B cell (primary cell): Measurements from ENCODE around the gene PLVAP. TPM values are rescaled to one million over a fixed set of nuclear protein-coding genes. Genes with fewer than 3 reads are reported as not detected.
A peak's percentile ranks its signal among the peaks of the same experiment; 100 is the strongest.

ENCODE experiments used
- ATAC-seq: fragments of 200-7000 bp; cut with Tn5 transposase; one replicate; pipeline ENCODE4 v1.10.0; 2021; ENCODE audit warnings: low read depth, mild to moderate bottlenecking, moderate number of reproducible peaks, moderate library complexity
- CTCF ChIA-PET: fragments of 350-600 bp; sonication (Branson Sonifier 250); formaldehyde crosslinking; loops from one replicate; lab custom pipeline; 2021; ENCODE audit warnings: antibody characterized with exemption, inconsistent platforms; lab: Charles Lee
- POLR2A ChIA-PET: fragments of 350-600 bp; sonication (Branson Sonifier 250); formaldehyde crosslinking; loops from one replicate; lab custom pipeline; 2021; ENCODE audit warnings: antibody characterized with exemption; lab: Charles Lee
- DNase-seq: peaks from one replicate; pipeline ENCODE4 v3.0.0; 2013
- H2AFZ ChIP-seq: 2 replicates; pipeline ENCODE4 v1.6.1; 2012; ENCODE audit warnings: mild to moderate bottlenecking, low read depth, low read length; ENCODE audit not compliant: insufficient read depth, poor library complexity, severe bottlenecking
- H3K27ac ChIP-seq, 2 donors: 1 replicate in 1 of 2; 2 replicates in 1 of 2; pipeline ENCODE4 v1.5.1; 2012 to 2013; ENCODE audit warnings: low read length in 2 of 2, mild to moderate bottlenecking in 2 of 2, moderate library complexity in 1 of 2
- H3K27me3 ChIP-seq, 4 experiments: fragments of 200-600 bp in 1 of 4; sonication (generic) in 1 of 4; replicated peaks in 1 of 4; 1 replicate in 2 of 4; 2 replicates in 2 of 4; pipeline versions ENCODE4 v1.6.1 to v1.7.0; 2013 to 2016; ENCODE audit warnings: low read length in 3 of 4, mild to moderate bottlenecking in 2 of 4, mixed read lengths in 1 of 4, moderate library complexity in 1 of 4; ENCODE audit not compliant: insufficient read depth in 4 of 4, control insufficient read depth in 3 of 4; ENCODE audit errors: control extremely low read depth in 1 of 4
- H3K36me3 ChIP-seq, 2 experiments: replicated peaks in 1 of 2; 1 replicate in 1 of 2; 2 replicates in 1 of 2; pipeline versions ENCODE4 v1.6.1 to v1.7.1; 2013; ENCODE audit warnings: low read length in 1 of 2; ENCODE audit not compliant: insufficient read depth in 2 of 2, control insufficient read depth in 1 of 2; ENCODE audit errors: control extremely low read depth in 1 of 2, extremely low read depth in 1 of 2
- H3K4me1 ChIP-seq, 2 donors: fragments of 200-600 bp in 1 of 2; sonication (generic) in 1 of 2; 1 replicate in 1 of 2; 2 replicates in 1 of 2; pipeline versions ENCODE4 v1.5.1 to v1.6.1; 2013 to 2017; ENCODE audit warnings: low read length in 2 of 2; ENCODE audit not compliant: control insufficient read depth in 2 of 2, insufficient read depth in 2 of 2
- H3K4me2 ChIP-seq: replicated peaks from 2 replicates; pipeline ENCODE3; 2012; ENCODE audit warnings: mild to moderate bottlenecking, low read depth, low read length; ENCODE audit not compliant: poor library complexity, severe bottlenecking
- H3K4me3 ChIP-seq, 5 experiments: fragments of 200-600 bp in 1 of 5; sonication (generic) in 1 of 5; 1 replicate in 3 of 5; 2 replicates in 2 of 5; pipeline versions ENCODE4 v1.5.1 to v1.7.0; 2011 to 2016; ENCODE audit warnings: low read length in 4 of 5, mild to moderate bottlenecking in 4 of 5, low read depth in 2 of 5, control low read depth in 1 of 5, moderate library complexity in 1 of 5; ENCODE audit not compliant: insufficient read depth in 1 of 5; ENCODE audit errors: control extremely low read depth in 1 of 5, extremely low read depth in 1 of 5
- H3K79me2 ChIP-seq: fragments of 200-600 bp; sonication (generic); one replicate; pipeline ENCODE4 v1.6.0; 2016; ENCODE audit warnings: low read length; ENCODE audit not compliant: control insufficient read depth, insufficient read depth
- H3K9ac ChIP-seq: fragments of 200-600 bp; sonication (generic); 2 replicates; pipeline ENCODE4 v1.6.1; 2017; ENCODE audit warnings: mild to moderate bottlenecking, low read length, moderate library complexity
- H3K9me3 ChIP-seq, 3 donors: one replicate each; pipeline versions ENCODE4 v1.6.1 to v1.7.1; 2013; ENCODE audit warnings: low read length in 2 of 3; ENCODE audit not compliant: control insufficient read depth in 2 of 3, insufficient read depth in 1 of 3; ENCODE audit errors: control extremely low read depth in 1 of 3
- H4K20me1 ChIP-seq: 2 replicates; pipeline ENCODE4 v1.6.0; 2012; ENCODE audit warnings: mild to moderate bottlenecking, low read length; ENCODE audit not compliant: insufficient read depth, control insufficient read depth, poor library complexity, severe bottlenecking
- H3K27ac Mint-ChIP-seq: one replicate; pipeline ENCODE4 v1.8.0; 2021; ENCODE audit warnings: mixed read lengths
- H3K27me3 Mint-ChIP-seq: one replicate; pipeline ENCODE4 v1.8.0; 2021; ENCODE audit warnings: mixed read lengths
- H3K4me1 Mint-ChIP-seq: one replicate; pipeline ENCODE4 v1.8.0; 2021; ENCODE audit warnings: mixed read lengths
- H3K4me3 Mint-ChIP-seq: one replicate; pipeline ENCODE4 v1.8.0; 2021; ENCODE audit warnings: mixed read lengths
- H3K9me3 Mint-ChIP-seq: one replicate; pipeline ENCODE4 v1.8.0; 2022; ENCODE audit warnings: mixed read lengths; ENCODE audit not compliant: insufficient read depth
- CTCF ChIP-seq: fragments of 200-600 bp; IDR thresholded peaks from one replicate; pipeline ENCODE4 v1.8.0; 2022; ENCODE audit warnings: antibody characterized with exemption, mild to moderate bottlenecking
- EZH2 ChIP-seq: IDR thresholded peaks from 2 replicates; pipeline ENCODE4 v1.6.1; 2012; ENCODE audit warnings: borderline replicate concordance, low read depth, mild to moderate bottlenecking, moderate library complexity, low read length; ENCODE audit not compliant: insufficient read depth, poor library complexity, severe bottlenecking
- WGBS: methylation state at CpG from one replicate; pipeline ENCODE4 v1.1.5; 2013; ENCODE audit warnings: missing lambda C conversion rate; ENCODE audit not compliant: insufficient coverage; 5-methylcytosine and 5-hydroxymethylcytosine counted together
- intact Hi-C: fragments of 100-400 bp; cut with micrococcal nuclease; formaldehyde crosslinking; loops from one replicate; pipeline ENCODE4 v1.10.0; 2022
- polyA plus RNA-seq: library from polyadenylated mRNA; depleted of rRNA; stranded (reverse); fragments of >200 nt; gene quantifications from 2 replicates; pipeline ENCODE4 v1.2.3, GENCODE V29; 2012
- total RNA-seq, 2 donors: library from RNA; stranded (reverse); fragments of 120-200 nt in 1 of 2; gene quantifications; 1 replicate in 1 of 2; 2 replicates in 1 of 2; pipeline versions ENCODE4 v1.2.3 to v1.2.4, GENCODE V29; 2013 to 2022

The PLVAP gene
- total and polyA plus RNA-seq, 2 donors (not counting 1 experiment from before 2014, with no cell fraction given): 0.06 TPM; not detected in 1

- Histone ChIP-seq H3K9ac (peak overlapping the region; percentile 65), H3K4me1 (peaks cover 13 to 17% of the 10 kb centered on the region in 2 donors), H2AFZ (peak overlapping the region; percentile 90), H3K9me3 (peaks cover 0 to 5% (median 0%) of the 10 kb centered on the region in 3 donors), H3K79me2 (no peaks in the 10 kb centered on the region), H3K27ac (no peak overlapping the region), H3K27me3 (peaks cover 0 to 25% (median 1%) of the 10 kb centered on the region in 4 experiments), H3K4me2 (peak overlapping the region; percentile 97), H4K20me1 (no peaks in the 10 kb centered on the region), H3K36me3 (no peaks in the 10 kb centered on the region), H3K4me3 (peak overlapping the region in 4 of 5 experiments; percentile 52 to 70 (median 65))
- peak; percentile 84 for ATAC-seq
- peak overlapping the region; percentile 83 for H3K4me3 Mint-ChIP-seq
- intact Hi-C loops: no loop called here
- TF ChIP-seq EZH2 (no peak), CTCF (no peak)
- POLR2A ChIA-PET: interaction anchor here (0.5 to 1.2 kb wide), 3 partner anchors 11 to 23 kb away, joined by 6 to 7 read pairs (median 6); partner anchors contain the start of gene DDA1
- peaks cover 13% of the 10 kb centered on the region for H3K4me1 Mint-ChIP-seq
- peak; percentile 81 for DNase-seq
- peaks cover 6% of the 10 kb centered on the region for H3K27me3 Mint-ChIP-seq
- 38% methylated on average over 57 of the region's 64 CpGs for WGBS
- H3K27ac Mint-ChIP-seq: peak overlapping the region; percentile 59
- H3K9me3 Mint-ChIP-seq: no peaks in the 10 kb centered on the region
- CTCF ChIA-PET: interaction anchor here (0.9 to 1.3 kb wide), 3 partner anchors 12 to 43 kb away, joined by 3 to 4 read pairs (median 3); partner anchors contain the start of gene DDA1
Observed at GRCh38 chr19:17327654-17328516, 49.3 kb downstream of the PLVAP start.
